ENCODE measurements around the gene WWP2.
"Not testable (repeated sequence)": the region's sequence is repeated elsewhere in the genome, so short reads cannot be mapped to it uniquely, and the experiment has no call there.

Gene WWP2

DNA sequence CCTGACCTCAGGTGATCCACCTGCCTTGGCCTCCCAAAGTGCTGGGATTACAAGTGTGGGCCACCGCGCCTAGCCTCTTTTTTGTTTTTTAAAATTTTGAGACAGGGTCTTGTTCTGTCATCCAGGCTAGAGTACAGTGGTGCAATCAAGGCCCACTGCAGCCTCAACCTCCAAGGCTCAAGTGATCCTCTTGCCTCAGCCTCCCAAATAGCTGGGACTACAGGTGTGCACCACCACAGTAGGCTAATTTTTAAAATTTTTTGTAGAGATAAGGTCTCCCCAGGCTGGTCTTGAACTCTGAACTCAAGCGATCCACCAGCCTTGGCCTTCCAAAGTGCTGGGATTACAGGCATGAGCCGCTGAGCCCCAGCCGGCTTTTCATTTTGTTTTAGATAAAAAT is 92.6 kb downstream of the WWP2 start:
- not testable (repeated sequence) for DNase-seq

- DNase-seq: no peak
These were observed 93.5 kb downstream of the WWP2 start for GRCh38 chr16:69855592-69855991.

- DNase-seq: no peak
These were observed 96.3 kb downstream of the WWP2 start for GRCh38 chr16:69858191-69859104.

- DNase-seq: peak in 28 of 58 donors; percentile 3 to 57 (median 20)
These were observed 97.2 kb downstream of the WWP2 start for GRCh38 chr16:69859105-69859989.

DNA sequence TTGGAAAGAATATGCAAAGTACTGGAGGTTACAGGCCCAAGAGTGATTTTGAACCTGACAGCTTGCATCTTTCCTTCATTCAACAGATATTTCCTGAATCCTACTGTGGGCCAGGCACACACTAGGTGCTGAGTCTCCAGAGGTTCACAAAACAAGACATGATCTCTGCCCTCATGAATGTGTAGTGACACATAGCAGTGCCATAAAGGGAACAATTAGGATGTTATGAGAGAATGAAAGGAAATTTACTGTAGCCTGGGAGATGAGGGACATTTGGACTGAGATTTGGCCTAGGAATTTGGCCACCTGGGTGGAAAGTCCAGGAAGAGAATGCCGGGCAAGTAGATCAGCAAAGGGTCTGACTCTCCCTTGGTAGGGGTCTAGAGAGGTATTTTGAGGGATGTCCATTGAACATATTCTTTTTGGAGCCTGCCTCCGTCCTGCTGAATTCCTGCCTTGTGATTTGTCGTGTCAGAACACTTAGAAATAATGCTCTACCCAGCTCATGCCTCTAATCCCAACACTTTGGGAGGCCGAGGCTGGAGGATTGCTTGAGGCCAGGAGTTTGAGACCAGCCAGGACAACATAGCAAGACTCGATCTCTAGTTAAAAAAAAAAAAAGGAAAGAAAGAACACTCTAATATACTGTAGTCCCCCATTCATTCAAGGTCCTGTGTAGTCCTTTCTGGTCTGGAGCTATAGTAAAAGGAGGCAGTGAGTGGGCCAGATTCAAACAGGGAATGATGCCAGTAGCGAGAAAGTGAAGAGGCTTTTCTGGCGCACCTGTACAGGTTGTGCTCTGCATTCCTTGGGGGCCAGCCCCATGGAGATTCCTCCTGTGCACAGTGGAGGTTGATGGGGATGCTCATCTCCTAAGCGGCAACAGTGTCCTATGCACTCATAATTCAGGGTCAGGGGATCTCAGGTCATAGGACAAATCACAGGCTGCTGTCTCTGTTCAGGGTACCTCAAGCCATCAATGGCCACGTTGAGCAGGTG is 98.4 kb downstream of the WWP2 start:
- DNase-seq: no peak

DNA sequence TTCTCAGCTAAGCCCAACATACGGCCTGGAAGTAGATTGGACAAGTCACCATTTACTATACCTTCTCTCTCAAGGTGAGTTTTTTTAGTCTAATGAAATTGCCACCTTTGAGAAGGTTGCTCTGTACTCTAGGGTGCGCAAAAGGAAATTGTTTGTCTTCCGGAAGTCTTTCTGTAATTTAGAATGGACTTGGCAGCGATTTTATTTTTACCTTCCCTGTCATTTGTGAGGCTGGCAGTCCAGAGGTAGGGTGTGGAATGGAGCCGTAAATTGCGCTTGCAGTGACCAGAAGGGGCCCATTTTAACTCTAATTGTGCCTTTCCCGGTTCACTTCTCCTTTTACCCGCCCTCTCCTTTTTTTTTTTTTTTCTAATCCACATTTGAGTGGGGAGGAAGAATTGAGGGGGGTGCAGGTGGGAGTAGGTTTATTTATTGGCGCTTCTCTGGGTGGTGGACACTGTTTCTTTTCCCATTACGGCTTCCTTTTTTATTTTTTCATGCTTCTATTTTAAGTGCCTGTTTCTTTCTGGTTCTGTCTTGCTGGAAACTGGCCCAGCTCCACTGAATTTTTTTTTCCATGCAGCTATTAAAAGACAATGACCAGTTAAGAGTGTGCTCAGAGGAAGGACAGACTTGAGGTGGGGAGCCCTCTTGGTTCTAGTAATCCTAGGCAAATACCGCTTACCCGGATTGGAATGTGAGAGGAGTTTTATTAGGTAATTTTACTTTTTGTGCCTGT is 99.3 kb downstream of the WWP2 start:
- DNase-seq: peak in 16 of 58 donors; percentile 2 to 59 (median 16)

GRCh38 chr16:69863401-69864281 is 101.5 kb downstream of the WWP2 start:
- DNase-seq: no peak

DNA sequence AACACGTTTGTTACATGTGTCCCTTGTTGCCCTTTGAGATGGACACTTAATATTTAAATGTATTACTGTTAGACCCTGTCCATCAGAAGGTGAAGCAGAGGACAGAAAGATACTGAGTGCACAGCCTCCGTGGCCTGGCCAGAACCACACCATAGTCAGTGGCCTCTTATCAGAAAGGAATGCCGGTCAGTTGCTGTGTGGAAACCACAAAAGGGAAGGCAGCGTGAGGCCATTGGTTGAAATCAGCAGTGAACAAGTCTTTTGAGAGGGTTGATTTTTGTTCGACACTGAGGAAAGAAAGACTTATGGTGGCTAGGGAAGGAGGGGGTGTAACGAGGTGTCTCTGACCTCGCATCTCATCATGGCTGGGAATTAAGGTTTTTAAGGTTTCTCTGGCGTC is 103.6 kb downstream of the WWP2 start:
- DNase-seq: no peak

- no peak for DNase-seq
These were observed 105.8 kb downstream of the WWP2 start for GRCh38 chr16:69867784-69868560.

- DNase-seq: no peak
These were observed 108.6 kb downstream of the WWP2 start for GRCh38 chr16:69870761-69871160.

DNA sequence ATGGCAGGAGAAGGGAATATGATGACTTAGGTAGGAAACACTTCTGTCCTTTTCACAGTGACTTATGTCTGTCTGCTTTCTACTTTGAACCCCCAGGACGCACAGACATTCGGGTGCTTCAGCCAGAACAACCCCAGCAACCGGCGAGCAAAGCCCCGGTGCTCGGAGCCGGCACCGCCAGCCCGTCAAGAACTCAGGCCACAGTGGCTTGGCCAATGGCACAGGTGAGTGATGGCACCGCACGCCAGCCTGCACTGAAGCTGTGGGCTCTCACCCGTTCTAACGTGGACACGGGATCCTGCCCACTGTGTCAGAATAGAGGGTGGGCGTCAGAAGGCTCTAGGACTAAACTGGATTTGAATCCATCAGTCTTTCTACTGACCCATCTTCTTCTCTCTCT is 109.6 kb downstream of the WWP2 start:
- DNase-seq: no peak

DNA sequence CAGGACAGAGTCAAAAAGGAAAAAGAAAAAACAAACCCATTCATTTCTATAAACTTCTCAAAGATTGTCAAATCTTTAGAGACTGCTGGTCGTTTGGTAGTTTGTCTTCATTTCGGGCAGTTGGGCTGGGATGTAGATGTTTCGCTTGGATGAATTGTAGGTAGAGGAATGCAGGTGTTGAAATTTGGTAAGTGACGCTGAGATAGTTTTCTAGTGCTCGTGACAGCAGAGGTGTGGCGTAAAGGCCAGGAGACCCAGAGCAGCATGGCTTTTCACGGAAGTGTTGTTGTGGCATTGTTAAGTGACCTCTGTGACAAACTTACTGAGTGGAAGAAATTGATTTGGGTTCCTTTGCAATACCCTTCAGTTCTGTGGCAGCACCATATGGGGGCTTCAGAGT is 110.8 kb downstream of the WWP2 start:
- no peak for DNase-seq

- no peak for DNase-seq
These were observed 111.7 kb downstream of the WWP2 start for GRCh38 chr16:69873783-69874182.

GRCh38 chr16:69874271-69874670 is 112.1 kb downstream of the WWP2 start:
- DNase-seq: no peak

GRCh38 chr16:69880640-69881133 is 118.6 kb downstream of the WWP2 start:
- peak in 16 of 58 donors; percentile 5 to 58 (median 20) for DNase-seq

GRCh38 chr16:69881141-69881540 is 119.0 kb downstream of the WWP2 start:
- DNase-seq: no peak

- no peak for DNase-seq
These were observed 121.6 kb downstream of the WWP2 start for GRCh38 chr16:69883744-69884143.

GRCh38 chr16:69885722-69886121 is 123.6 kb downstream of the WWP2 start:
- no peak for DNase-seq

Measured in anterior cingulate cortex (tissue), 58 donors.